ENCODE measurements around the gene CSGALNACT2. TPM values are rescaled to one million over a fixed set of nuclear protein-coding genes. Genes with fewer than 3 reads are reported as not detected.

CSGALNACT2 gene
- total RNA-seq, 2 donors from 2014 or later, result 31.6 to 36.3 TPM

DNA sequence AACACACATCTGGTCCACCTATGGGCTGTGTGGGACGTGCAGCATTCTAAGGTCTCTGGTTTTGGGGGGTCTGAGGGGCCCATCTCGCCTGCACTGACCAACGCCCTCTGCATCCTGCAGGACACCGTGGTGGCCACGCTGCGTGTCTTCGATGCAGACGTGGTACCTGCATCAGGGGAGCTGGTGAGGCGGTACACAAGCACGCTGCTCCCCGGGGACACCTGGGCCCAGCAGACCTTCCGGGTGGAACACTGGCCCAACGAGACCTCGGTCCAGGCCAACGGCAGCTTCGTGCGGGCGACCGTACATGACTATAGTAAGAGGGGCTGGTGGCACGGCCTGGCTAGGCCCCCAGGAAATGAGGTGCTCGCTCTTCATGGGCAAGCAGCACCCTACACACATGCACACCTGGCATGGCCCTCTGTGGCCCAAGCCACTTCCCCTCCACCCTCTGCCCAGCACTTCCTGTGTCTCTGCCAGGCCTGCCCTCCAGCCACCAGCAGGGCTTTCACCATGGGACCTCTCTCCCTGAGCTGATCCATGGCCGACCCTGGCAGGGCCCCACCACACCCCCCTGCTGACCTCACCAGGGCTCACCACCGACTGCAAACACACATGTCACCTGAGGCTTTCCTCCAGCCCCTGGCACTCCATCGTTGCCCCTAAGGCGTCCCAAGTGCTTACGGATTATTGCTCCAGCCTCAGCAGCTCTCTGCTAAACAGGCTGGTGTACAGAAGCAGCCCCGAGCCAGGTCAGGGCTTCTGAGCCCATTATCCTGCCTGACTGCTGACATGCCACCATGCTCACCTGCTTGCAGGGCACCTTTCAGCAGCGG lies 31.8 kb upstream of the CSGALNACT2 start:
- Mint-ChIP-seq H3K27ac (no peak overlapping the region), H3K27me3 (peaks cover 13% of the 10 kb centered on the region), H3K4me3 (peak overlapping the region; percentile 75), H3K9me3 (no peaks in the 10 kb centered on the region), H3K36me3 (ENCODE audit: low read depth) (no peaks in the 10 kb centered on the region), H3K4me1 (peaks cover 8% of the 10 kb centered on the region)
- ATAC-seq (replicated peaks), result no peak

DNA sequence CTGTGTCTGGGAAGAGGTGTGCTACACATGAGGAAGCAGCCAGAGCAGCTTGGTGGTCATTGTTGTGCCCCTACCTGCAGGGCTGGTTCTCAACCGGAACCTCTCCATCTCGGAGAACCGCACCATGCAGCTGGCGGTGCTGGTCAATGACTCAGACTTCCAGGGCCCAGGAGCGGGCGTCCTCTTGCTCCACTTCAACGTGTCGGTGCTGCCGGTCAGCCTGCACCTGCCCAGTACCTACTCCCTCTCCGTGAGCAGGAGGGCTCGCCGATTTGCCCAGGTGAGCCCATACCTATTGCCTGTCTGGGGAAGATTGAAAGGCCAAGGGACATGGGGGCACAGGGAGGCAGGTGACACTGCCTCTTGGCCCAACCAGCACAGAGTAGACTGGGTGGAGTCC lies 29.3 kb upstream of the CSGALNACT2 start:
- no peaks in the 10 kb centered on the region for H3K27me3 Mint-ChIP-seq
- no peaks in the 10 kb centered on the region for H3K9me3 Mint-ChIP-seq
- ATAC-seq (replicated peaks), result no peak
- no peak overlapping the region for H3K4me3 Mint-ChIP-seq
- H3K36me3 Mint-ChIP-seq (ENCODE audit: low read depth), result no peaks in the 10 kb centered on the region
- H3K4me1 Mint-ChIP-seq, result no peaks in the 10 kb centered on the region
- no peak overlapping the region for H3K27ac Mint-ChIP-seq

DNA sequence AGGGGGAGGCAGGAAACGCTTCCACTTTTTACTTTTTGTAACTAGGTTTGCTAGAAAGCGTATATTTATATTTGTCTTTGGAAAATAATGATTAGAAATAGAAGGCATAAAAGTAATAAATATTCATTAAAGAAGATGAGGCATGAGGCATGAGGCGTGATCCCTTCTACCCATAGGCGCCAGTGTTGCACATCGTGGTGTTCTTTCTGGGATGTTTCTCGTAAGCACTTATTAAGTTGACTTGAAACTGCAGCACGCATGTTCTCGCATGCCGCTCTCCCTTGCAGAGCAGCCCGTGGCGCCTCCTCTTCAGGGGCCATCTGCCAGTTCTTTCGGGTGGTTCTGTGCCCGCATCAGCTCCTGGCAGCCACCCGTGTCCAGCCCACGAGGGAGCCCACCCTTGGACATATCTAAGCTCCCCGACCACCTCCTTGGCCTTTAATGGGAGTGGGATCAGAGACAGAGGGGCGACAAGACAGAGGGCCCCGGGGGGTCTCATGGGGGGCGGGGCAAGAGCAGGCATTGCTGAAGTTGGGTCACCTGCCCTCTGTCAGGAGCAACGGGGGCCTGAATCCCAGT lies 28.5 kb upstream of the CSGALNACT2 start:
- no peak for ATAC-seq (replicated peaks)
- no peak overlapping the region for H3K4me3 Mint-ChIP-seq
- no peak overlapping the region for H3K27ac Mint-ChIP-seq

DNA sequence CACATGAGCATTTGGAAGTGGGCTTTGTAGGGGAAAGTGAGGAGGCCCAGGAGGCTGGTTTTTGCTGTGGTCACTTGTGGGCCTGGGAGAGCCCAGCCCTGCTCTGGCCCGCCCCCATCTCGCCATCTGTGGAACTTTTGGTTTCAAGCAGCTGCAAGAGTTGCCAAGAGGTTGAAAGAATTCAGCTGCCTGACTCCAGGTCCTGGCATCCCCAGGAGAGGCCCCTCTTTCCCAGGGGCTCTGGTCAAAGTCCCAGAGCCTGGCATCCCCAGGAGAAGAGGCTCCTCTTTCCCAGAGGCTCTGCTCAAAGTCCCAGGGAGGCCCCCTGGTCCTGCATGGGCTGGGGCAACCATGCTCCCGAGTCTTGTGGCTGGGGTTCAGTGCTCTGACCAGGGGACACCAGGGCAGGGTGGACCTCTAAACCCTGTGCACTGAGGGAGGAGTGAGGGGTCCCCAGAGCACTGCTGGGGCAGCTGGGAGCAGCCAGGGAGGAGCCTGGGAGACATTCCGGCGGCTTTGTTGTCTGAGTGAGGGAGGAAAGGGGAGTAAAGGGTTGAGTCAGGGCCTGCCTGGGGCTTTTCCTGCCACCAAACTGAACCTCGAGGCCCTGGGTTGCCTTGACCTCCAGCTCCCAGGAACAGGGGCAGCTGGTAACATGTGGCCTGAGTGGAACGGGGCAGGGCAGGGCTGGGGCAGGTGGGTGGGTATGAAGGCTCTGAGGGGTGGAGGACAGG lies 27.7 kb upstream of the CSGALNACT2 start:
- Mint-ChIP-seq H3K9me3 (no peaks in the 10 kb centered on the region), H3K4me3 (no peak overlapping the region), H3K27ac (no peak overlapping the region), H3K4me1 (no peaks in the 10 kb centered on the region), H3K36me3 (ENCODE audit: low read depth) (no peaks in the 10 kb centered on the region), H3K27me3 (no peaks in the 10 kb centered on the region)
- no peak for ATAC-seq (replicated peaks)

More for the DNA sequence above, 28.5 kb upstream of the CSGALNACT2 start:
- Mint-ChIP-seq H3K9me3 (no peaks in the 10 kb centered on the region), H3K36me3 (ENCODE audit: low read depth) (no peaks in the 10 kb centered on the region), H3K4me1 (no peaks in the 10 kb centered on the region), H3K27me3 (no peaks in the 10 kb centered on the region)

DNA sequence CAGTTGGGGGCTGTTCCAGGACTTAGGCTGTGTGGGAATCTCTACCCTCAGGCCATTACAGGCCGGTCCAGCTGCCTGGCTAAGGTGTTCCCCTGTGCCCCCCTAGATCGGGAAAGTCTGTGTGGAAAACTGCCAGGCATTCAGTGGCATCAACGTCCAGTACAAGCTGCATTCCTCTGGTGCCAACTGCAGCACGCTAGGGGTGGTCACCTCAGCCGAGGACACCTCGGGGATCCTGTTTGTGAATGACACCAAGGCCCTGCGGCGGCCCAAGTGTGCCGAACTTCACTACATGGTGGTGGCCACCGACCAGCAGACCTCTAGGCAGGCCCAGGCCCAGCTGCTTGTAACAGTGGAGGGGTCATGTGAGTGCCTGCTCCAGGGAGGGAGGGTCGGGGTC lies 27.1 kb upstream of the CSGALNACT2 start:
- no peaks in the 10 kb centered on the region for H3K27me3 Mint-ChIP-seq
- no peaks in the 10 kb centered on the region for H3K36me3 Mint-ChIP-seq (ENCODE audit: low read depth)
- no peaks in the 10 kb centered on the region for H3K9me3 Mint-ChIP-seq
- no peak overlapping the region for H3K27ac Mint-ChIP-seq
- no peak overlapping the region for H3K4me3 Mint-ChIP-seq
- H3K4me1 Mint-ChIP-seq, result no peaks in the 10 kb centered on the region
- ATAC-seq (replicated peaks), result no peak

DNA sequence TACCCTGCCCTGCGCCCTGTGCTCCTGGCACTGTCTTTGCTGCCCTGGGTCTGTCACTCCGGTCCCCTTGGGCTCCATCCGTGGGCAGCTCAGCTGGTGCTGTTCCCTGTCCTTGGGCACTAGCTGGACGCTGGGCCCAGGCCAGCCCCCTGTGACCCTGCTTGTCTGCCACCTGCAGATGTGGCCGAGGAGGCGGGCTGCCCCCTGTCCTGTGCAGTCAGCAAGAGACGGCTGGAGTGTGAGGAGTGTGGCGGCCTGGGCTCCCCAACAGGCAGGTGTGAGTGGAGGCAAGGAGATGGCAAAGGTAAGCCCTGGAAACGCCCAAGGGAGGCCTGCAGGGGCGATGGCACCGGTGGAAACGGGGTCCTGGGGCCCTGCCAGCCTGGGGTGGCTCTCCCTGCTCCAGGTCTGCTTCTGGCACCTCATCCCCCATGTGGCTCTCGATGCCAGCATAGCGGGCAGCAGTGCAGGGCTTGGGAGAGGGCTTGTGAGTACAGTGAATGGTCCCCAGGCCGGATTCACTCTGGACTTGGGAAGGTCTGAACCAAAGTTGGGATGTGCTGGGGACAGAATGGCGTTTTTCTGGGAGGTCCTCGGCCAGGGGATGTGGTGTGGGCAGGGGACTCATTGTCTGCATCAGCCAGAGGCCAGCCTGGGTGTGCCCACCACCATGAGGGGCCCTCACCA lies 26.2 kb upstream of the CSGALNACT2 start:
- no peak overlapping the region for H3K27ac Mint-ChIP-seq
- no peak for ATAC-seq (replicated peaks)
- H3K4me3 Mint-ChIP-seq, result no peak overlapping the region
- H3K4me1 Mint-ChIP-seq, result no peaks in the 10 kb centered on the region
- no peaks in the 10 kb centered on the region for H3K27me3 Mint-ChIP-seq
- no peaks in the 10 kb centered on the region for H3K36me3 Mint-ChIP-seq (ENCODE audit: low read depth)
- no peaks in the 10 kb centered on the region for H3K9me3 Mint-ChIP-seq

DNA sequence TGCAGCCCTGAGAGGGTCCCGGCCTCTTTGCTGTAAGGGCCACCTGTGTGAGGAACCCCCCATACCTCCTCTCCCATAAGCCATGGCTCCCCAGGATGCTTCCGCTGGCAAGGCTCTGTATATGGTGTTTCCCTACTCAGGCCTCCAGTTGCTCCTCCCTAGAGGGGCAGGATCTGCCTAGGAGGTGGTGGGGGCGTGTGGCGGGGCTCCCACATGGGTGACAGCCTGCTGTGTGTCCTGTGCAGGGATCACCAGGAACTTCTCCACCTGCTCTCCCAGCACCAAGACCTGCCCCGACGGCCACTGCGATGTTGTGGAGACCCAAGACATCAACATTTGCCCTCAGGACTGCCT lies 25.7 kb upstream of the CSGALNACT2 start:
- H3K4me3 Mint-ChIP-seq, result no peak overlapping the region
- no peaks in the 10 kb centered on the region for H3K4me1 Mint-ChIP-seq
- H3K27ac Mint-ChIP-seq, result no peak overlapping the region
- no peak for ATAC-seq (replicated peaks)
- no peaks in the 10 kb centered on the region for H3K36me3 Mint-ChIP-seq (ENCODE audit: low read depth)
- H3K27me3 Mint-ChIP-seq, result no peaks in the 10 kb centered on the region
- H3K9me3 Mint-ChIP-seq, result no peaks in the 10 kb centered on the region

DNA sequence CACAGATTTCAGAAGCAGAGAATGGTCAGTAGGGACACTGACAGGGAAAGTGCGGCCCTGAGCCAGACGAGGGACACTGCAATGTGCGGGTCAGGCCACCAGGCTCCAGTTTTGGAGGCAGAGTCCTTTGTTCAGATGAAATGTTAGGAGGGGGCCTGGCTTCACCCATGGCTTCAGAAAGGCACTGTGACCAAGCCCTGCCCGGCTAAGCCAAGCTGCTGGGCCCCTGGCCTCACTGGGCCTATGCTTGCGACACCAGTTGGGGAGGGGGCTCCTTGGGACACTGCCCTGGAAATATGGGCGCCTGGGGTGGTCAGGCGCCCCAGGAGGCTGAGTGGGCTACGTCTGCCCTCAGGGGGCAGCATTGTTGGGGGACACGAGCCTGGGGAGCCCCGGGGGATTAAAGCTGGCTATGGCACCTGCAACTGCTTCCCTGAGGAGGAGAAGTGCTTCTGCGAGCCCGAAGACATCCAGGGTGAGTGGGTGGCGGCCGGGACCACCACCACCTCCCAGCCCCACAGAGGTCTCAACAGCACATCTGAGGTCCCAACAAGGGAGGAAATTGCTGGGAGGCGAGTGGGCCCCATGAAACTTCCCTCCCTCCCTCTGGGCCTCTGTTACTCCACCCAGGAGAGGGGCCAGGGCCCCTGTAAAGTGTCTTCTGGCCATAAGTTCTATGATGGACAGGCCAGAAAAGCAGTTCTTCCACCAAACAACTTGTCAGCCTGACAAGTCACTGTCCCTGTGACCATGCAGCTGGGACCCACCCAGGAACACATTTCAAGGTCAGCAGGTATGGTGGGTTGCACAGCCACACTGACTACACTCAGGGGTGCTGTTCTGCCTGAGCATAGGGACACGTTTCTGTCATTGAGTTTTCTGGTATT lies 24.8 kb upstream of the CSGALNACT2 start:
- no peaks in the 10 kb centered on the region for H3K27me3 Mint-ChIP-seq
- H3K4me1 Mint-ChIP-seq, result no peaks in the 10 kb centered on the region
- H3K36me3 Mint-ChIP-seq (ENCODE audit: low read depth), result no peaks in the 10 kb centered on the region
- H3K4me3 Mint-ChIP-seq, result no peak overlapping the region
- no peak overlapping the region for H3K27ac Mint-ChIP-seq
- no peak for ATAC-seq (replicated peaks)
- no peaks in the 10 kb centered on the region for H3K9me3 Mint-ChIP-seq

DNA sequence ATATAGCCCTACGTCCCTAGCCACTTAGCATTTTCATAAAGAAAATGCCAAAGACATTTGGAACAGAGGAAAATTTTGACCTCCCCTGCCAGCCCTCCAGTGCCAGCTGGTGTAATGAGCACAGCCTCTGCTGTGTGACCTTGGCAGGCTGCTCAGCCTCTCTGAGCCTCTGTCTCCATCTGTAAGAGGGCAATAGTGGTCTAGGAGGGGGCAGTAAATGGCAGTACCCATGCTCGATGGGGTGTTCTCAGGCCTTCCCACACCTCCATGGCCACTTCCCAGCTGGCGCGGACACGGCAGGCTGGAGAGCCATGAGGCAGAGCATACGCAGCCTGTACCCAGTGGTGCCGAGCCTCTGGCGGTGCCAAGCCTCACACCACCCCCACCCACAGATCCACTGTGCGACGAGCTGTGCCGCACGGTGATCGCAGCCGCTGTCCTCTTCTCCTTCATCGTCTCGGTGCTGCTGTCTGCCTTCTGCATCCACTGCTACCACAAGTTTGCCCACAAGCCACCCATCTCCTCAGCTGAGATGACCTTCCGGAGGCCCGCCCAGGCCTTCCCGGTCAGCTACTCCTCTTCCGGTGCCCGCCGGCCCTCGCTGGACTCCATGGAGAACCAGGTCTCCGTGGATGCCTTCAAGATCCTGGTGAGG lies 24.0 kb upstream of the CSGALNACT2 start:
- H3K36me3 Mint-ChIP-seq (ENCODE audit: low read depth), result no peaks in the 10 kb centered on the region
- H3K4me1 Mint-ChIP-seq, result no peaks in the 10 kb centered on the region
- H3K27me3 Mint-ChIP-seq, result no peaks in the 10 kb centered on the region
- no peak for ATAC-seq (replicated peaks)
- no peaks in the 10 kb centered on the region for H3K9me3 Mint-ChIP-seq
- no peak overlapping the region for H3K4me3 Mint-ChIP-seq
- no peak overlapping the region for H3K27ac Mint-ChIP-seq

DNA sequence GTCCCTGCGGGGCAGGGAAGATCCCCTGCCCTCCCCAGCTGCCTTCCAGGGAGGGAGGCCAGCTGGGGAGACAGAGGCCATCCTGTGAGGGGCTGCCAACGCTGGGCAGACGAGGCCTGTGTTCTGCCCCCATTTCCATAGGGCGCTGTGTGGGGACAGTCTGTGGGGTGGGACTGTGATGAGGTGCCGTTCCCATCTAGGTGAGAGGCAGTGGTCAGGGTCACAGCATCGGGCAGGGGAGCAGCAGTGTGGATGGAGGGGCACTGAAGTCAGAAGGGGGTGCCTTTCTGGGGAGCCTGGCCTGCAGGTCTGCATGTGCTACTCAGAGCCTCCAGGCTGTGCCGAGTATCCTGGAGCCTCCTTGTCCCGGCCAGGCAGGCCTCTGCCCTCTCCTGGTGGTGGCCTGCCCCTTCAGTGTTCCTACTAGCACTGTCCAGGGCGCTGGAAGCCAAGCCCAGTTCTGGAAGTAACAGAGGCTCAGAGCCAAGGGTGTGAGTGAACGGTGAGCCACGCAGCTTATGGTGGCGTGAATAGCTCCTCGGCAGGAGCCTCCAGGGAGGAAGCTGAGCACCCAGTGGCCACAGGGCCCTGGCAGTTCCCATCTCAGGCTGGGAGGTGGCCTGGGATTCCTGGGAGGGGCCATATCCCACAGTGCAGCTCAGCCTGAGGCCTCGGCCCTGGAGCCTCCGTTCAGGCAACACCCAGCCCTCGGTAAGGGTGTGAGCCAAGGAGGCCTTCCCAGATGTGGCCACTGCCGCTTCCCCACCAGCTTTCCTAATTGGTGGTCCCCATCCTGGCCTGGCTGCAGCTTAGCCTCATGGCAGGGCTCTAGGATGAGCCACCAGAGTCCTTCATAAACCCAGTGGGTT lies 23.3 kb upstream of the CSGALNACT2 start:
- Mint-ChIP-seq H3K4me1 (no peaks in the 10 kb centered on the region), H3K27me3 (no peaks in the 10 kb centered on the region), H3K4me3 (no peak overlapping the region), H3K27ac (no peak overlapping the region), H3K36me3 (ENCODE audit: low read depth) (no peaks in the 10 kb centered on the region), H3K9me3 (no peaks in the 10 kb centered on the region)
- ATAC-seq (replicated peaks), result no peak

DNA sequence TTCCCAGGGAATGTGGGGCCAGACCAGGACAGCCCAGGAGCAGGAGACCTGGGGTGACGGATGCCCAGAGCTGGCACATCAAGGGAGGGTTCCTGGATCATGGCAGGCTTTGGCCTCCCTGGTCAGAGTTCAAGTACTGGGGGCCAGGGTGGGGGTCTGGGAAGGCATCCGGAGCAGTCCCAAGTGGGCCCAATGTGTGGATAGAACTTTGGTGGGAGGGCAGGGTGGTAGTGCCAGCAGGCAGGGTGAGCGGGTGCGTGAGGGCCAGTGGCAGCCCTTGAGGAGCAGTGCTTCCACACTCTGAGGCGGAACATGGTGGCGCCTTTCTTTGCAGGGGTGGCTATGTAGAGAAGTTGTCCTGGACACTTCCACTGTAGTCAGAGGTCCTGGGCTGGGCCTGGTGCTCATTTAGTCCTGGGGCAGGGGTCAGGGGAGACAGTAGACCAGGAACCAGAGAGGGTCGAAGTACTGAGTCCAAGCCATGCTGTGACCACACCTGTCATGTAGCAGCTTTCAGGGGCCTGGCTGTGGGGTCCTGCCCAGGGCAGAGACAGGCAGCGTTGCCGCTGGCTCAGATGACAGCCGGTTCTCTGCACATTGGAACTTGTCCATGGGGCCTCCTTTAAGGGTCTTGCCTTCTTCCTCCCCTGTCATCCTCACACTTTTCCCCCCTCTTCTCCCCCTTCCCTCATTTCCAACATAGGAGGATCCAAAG lies 22.2 kb upstream of the CSGALNACT2 start:
- H3K4me1 Mint-ChIP-seq, result peaks cover 4% of the 10 kb centered on the region
- no peak for ATAC-seq (replicated peaks)
- no peaks in the 10 kb centered on the region for H3K27me3 Mint-ChIP-seq
- H3K9me3 Mint-ChIP-seq, result no peaks in the 10 kb centered on the region
- no peaks in the 10 kb centered on the region for H3K36me3 Mint-ChIP-seq (ENCODE audit: low read depth)
- no peak overlapping the region for H3K4me3 Mint-ChIP-seq
- H3K27ac Mint-ChIP-seq, result no peak overlapping the region

DNA sequence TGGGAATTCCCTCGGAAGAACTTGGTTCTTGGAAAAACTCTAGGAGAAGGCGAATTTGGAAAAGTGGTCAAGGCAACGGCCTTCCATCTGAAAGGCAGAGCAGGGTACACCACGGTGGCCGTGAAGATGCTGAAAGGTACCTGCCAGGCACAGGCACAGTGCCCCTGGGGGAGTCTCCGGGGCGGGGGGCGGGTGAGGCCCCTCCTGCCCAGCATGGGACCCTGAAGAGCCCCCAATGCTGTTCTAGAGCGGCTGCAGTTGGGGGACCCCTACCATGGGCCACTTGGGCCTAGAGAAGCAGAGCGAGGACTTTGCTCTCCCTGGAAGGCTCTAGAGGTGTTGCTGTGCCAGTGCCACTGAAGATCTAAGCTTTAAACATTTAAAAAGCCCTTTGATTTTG lies 21.6 kb upstream of the CSGALNACT2 start:
- Mint-ChIP-seq H3K27me3 (no peaks in the 10 kb centered on the region), H3K36me3 (ENCODE audit: low read depth) (no peaks in the 10 kb centered on the region), H3K9me3 (no peaks in the 10 kb centered on the region), H3K4me3 (no peak overlapping the region), H3K4me1 (peaks cover 10% of the 10 kb centered on the region), H3K27ac (no peak overlapping the region)
- no peak for ATAC-seq (replicated peaks)

All from activated T-helper 17 cell treated with anti-CD3 and anti-CD28 coated beads, Interleukin-2, amount 50 U/mL, for 72 hours (primary cell).